ENCODE results near the gene LTB.

The LTB gene

DNA sequence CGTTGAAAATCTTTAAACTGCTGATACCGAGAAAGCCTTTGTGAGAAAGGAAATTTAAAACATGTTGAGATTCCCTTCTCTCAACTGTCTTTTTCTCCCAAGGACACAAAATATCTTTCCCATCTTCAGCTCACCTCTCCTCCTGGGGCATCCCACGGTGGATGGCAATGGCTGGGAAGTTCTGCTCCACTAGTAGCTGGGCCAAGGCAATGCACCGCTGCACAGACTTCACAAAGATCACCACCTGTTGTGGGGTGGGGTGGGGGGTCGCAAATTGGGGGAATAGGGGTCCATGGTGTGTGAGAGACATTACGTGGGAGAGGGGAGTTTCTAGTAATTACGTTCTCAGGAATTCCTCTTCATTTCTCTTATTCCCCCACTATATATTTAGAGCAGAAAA is 51.1 kb downstream of the LTB start:
- DNase-seq (ENCODE audit: low read depth, low spot score) = no peak

DNA sequence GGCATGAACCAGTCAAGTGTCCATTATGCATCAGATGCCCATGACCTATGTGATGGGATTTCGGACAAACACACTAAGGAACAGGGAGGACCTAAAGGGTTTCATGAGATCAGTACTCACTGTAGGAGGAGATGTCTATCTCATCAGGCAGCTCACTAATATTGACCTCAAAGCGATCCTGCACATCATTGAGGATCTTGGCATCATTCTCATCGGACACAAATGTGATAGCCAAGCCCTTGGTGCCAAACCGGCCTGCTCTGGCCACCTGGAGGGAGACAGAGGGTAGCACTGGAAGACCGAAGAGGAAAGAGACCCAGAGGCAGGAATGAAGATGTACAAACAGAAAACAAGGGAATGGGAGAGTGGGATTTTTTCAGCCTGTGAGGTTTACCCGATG is 51.6 kb downstream of the LTB start:
- no peak for DNase-seq (ENCODE audit: low read depth, low spot score)

Measured in smooth muscle cell of the brain vasculature (primary cell).